Activated T-cell treated with anti-CD3 and anti-CD28 coated beads for 4 hours (primary cell): ENCODE results near the gene SIL1.
"Not testable (repeated sequence)": the region's sequence is repeated elsewhere in the genome, so short reads cannot be mapped to it uniquely, and the experiment has no call there.

Experiments
- DNase-seq: peaks from one replicate; pipeline ENCODE4 v3.0.0-alpha.2; 2020

The SIL1 gene

GRCh38 chr5:139137697-139138096 is 60.5 kb downstream of the SIL1 start:
- no peak for DNase-seq

DNA sequence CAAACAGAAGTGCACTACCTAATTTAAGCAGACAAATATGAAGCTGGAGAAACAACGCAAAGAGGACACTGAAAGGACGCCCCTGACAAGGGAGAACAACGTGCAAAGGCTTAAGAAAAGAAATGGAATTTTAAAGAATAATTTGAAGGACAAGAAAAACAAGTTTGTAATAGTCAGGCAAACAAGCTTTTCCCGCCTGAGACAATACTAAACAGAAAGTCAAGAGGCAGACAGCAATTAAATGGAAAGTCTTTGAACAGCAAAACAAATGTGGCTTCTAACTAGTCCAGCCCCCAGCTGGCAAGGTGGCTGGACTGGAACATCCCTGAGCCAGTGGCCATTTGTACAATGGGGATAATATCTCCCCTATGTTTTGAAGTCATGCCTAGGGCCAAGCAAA is 63.3 kb downstream of the SIL1 start:
- DNase-seq: no peak

GRCh38 chr5:139133282-139133681 is 64.9 kb downstream of the SIL1 start:
- DNase-seq: no peak

- DNase-seq: no peak
Measured at GRCh38 chr5:139132515-139132914, 65.7 kb downstream of the SIL1 start.

GRCh38 chr5:139131921-139132432 is 66.2 kb downstream of the SIL1 start:
- DNase-seq: no peak

GRCh38 chr5:139131465-139131864 is 66.7 kb downstream of the SIL1 start:
- no peak for DNase-seq

DNA sequence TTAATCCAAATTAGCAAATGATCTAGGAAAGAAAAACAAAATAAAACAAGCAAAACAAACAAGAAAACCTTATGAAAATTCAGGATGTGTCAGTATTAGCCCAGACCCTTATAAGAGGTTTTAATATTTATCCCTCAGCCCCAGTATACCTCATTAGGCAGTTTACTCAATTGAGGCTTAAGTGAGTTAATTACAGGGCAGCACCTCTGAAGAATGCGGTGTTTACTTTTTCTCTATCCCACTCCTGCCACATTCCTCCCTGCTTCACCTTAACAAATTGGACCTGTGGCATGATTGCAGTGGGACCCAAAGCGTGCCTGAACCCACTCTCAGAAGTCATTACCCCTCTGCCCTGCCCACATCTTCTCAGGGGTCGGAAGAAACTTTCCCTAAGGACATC is 67.1 kb downstream of the SIL1 start:
- DNase-seq: no peak

- no peak for DNase-seq
Measured at GRCh38 chr5:139130214-139130613, 68.0 kb downstream of the SIL1 start.

DNA sequence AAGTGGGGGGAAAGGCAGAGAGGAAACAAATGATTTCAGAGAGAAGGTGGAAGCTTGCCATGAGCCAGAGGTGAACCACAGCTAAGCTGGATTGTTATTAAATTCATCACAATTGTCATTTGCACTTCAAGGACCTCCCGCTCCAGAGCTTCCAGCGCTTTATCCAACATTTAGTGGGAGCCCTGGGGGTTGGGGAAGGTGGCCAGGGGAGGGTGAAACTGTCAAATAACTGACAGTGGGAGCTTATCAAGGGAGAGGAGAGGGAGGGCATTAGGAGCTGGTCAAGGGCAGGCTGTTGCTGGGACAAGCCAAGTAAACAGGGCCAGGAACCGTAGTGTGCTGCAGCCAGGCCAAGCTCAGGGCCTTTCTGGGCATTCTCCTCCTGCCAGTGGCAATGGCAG is 71.5 kb downstream of the SIL1 start:
- DNase-seq: no peak

GRCh38 chr5:139125991-139126390 is 72.2 kb downstream of the SIL1 start:
- DNase-seq: no peak

- no peak for DNase-seq
Measured at GRCh38 chr5:139124774-139125520, 73.2 kb downstream of the SIL1 start.

DNA sequence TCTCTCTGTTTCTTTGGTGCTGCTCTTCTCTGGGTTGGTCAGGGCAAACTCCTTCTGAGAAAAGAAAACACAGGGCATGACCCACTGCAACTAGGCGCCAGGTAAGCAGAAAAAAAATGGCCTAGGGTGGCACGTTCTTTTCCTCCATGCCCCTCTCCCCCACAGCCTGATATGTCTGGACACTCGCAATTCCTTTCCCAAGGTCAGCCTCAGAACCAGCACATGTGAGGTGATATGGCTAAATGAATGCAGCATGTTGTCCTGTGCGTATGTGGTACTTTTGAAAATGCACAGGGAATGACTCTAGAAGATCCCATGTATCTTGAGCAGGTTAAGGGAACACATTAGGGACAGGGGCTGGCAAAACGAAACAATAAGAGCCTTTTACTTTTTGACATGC is 77.0 kb downstream of the SIL1 start:
- DNase-seq: no peak

GRCh38 chr5:139120521-139120920 is 77.6 kb downstream of the SIL1 start:
- no peak for DNase-seq

DNA sequence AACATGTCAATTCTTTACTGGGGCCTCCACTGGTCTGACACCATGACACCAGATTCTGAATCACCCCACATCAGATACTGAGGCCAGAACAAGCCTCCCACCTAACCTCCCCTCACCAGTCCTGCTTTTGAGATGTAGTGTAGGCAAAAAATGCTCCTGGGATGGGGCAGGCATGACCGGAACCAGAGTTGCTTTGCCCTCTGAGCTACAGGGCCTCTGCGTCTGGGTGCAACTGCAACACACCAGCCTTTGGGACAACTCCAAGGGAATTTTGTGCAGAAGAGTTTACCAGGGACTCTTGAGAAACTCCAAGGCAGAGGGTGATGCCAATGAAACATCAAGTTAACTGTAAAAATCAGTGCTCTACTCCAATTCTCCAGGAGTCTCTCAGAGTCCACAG is 79.4 kb downstream of the SIL1 start:
- no peak for DNase-seq

DNA sequence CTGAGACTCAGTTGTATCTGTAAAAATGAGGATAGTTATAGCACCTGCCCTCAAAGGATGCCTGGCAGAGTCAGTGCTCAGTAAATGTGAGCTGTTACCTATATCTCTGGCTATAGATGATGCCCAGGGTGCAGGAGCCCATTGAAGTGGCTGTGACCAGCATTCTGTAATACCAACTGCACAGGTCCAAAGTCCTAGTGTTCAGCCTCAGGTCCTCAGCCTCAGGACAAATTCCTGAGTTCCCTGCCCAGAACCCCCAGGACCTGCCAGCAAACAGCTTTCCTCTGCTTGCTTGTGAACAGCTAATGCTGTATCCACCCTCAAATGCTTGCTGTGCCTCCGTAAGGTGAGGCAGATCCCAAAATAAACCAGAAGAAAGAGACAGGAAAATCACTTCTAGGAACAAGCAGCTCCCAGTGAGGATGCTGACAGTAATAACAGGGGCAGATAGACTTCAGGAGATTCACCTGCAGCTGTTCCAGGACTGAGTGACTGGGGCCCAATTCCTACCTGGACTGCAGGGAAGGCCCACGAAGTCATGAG is 80.8 kb downstream of the SIL1 start:
- no peak for DNase-seq

DNA sequence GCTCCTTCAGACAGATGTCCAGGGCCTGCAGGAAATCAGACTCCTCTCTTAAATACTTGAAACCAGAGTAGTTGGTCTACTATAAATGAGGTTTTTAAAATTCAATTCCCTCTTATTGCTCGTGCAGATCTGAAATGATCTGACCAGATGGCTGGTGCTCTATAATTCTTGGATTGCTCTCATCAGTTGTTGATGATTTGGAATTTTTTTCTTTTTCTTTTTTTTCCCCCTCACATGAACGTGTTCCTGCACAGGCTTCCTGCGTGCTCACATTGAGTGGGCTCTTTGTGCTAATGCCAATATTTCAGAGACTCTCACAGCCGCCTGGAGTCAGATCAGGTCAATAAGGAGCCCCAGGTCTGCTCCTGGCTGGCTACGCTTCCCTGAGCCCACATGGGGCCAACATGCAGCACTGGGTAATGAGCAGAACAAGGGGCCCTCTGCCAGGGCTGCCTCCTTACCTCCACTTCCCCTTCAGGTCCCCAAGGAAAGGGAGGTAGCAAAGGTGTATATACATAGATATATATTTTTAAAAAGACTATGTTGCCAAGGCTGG is 82.0 kb downstream of the SIL1 start:
- no peak for DNase-seq

- no peak for DNase-seq
Measured at GRCh38 chr5:139113892-139114291, 84.3 kb downstream of the SIL1 start.

DNA sequence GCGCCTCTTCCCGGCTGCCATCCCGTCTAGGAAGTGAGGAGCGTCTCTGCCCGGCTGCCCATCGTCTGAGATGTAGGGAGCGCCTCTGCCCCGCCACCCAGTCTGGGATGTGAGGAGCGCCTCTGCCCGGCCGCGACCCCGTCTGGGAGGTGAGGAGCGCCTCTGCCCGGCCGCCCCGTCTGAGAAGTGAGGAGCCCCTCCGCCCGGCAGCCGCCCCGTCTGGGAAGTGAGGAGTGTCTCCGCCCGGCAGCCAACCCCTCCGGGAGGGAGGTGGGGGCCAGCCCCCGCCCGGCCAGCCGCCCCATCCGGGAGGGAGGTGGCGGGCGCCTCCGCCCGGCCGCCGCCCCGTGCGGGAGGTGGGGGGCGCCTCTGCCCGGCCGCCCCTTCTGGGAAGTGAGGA is 85.8 kb downstream of the SIL1 start:
- DNase-seq: not testable (repeated sequence)

DNA sequence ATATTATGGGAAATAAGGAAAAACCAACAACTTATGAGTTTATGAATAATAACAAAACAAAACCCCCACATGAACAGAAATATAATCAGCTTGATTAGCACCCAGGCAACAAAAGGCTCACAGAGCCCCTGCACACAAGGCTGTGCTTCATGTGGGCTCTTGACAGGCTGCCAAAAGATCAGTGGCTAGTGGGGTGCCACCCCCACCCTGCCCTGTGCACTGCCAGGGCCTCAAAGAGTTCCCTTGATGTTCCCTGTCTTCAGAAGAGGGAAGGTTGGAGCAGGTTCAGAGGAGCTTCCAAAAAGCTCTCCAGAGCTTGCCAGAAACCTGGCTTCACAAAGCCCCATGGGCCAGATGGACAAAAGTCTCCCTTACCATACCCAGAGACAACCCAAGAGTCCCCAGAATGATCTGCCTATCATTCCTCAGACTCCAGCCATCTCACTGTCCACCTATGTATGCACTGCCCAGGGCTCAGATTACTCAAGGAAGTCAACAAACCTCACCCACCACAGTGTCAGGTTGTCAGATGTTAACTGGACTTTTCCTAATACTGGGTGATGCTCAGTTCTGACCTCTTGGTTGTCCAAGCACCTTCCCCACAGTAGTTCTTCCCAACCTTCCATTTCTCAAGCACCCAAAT is 87.5 kb downstream of the SIL1 start:
- no peak for DNase-seq

DNA sequence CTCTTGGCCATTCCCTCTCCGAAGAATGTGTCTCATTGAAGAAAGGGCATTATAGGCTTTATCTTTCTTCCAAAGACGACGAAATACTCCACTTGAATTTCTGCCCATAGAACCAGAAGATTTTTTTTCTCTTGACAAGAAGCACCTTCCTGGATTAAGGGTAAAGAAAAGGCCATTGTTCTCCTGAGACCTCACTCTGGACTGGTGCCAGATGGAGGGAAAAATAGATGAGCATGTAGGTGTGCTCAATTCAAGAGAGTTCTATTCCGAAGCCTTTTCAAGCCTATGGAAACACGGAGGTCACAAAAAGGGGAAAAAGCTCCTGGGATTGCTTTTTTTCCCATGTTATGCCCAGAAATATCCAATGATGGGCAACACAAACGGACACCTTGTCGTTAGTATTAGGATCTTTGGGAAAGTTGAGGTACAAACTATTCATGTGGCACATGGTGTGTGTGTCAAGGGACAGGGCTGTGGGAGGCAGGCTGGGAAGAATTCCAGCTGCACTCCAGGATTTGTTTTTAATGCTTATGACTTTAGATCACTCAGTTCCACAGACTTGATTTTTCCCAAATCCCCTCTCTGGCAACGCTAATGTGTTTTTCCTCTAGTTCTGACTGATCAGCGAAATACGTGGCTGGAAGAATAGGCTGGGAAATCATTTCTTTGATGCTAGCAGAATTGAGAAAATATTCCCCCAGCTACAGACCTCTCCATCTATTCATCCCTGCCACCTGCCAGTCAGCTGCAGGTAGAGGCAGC is 89.9 kb downstream of the SIL1 start:
- no peak for DNase-seq

DNA sequence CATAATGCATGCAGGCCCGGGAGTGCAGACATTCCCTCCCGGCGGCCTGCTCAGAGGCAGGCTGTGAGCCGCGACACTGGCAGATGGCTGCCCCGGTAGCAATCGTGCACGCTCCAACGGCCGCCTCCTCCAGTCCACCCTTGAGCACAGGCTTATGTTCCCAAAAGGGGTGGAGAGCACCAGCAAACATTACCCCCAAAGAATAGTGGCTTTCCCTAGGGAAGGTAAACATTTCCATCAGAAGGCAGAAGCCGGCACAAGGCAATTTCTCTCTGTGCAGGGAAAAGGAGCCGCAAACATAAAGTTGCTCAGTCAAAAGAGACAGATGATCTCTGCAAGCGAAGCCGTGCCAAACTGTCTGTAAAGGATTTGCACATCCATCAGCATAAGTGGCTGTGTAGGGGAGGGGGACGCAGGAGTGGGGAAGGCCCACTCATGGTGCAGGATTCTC is 92.5 kb downstream of the SIL1 start:
- no peak for DNase-seq

GRCh38 chr5:139104577-139105276 is 93.4 kb downstream of the SIL1 start:
- DNase-seq: no peak
